Kidney epithelial cell (primary cell): Measurements from ENCODE around the gene CELF5. TPM values are rescaled to one million over a fixed set of nuclear protein-coding genes. Genes with fewer than 3 reads are reported as not detected.

Source experiments
- DNase-seq: peaks from one replicate; pipeline ENCODE4 v3.0.0-alpha.2; 2010; ENCODE audit warnings: low read depth
- H3K27me3 ChIP-seq: 2 replicates; pipeline ENCODE4 v1.6.0; 2011; ENCODE audit warnings: low read length; ENCODE audit not compliant: control insufficient read depth, insufficient read depth
- H3K36me3 ChIP-seq: 2 replicates; pipeline ENCODE4 v1.5.1; 2011; ENCODE audit warnings: low read length; ENCODE audit not compliant: control insufficient read depth, insufficient read depth
- H3K4me3 ChIP-seq: 2 replicates; pipeline ENCODE4 v1.5.1; 2011; ENCODE audit warnings: low read depth, mild to moderate bottlenecking, control low read depth, low read length
- total RNA-seq: library from RNA; depleted of rRNA; stranded (reverse); fragments of >200 nt; gene quantifications from 2 replicates; pipeline ENCODE4 v1.2.3, GENCODE V29; 2015
- TF ChIP-seq, protein P1 (sequence below): IDR thresholded peaks from 2 replicates; pipeline ENCODE4 v1.5.1; 2011; ENCODE audit warnings: mild to moderate bottlenecking, moderate library complexity, low read length, control low read depth, inconsistent platforms; ENCODE audit not compliant: insufficient read depth, poor library complexity, severe bottlenecking

Gene CELF5
- total RNA-seq, 1 donor from 2014 or later, result 0.17 TPM

- TF ChIP-seq, protein P1, sequence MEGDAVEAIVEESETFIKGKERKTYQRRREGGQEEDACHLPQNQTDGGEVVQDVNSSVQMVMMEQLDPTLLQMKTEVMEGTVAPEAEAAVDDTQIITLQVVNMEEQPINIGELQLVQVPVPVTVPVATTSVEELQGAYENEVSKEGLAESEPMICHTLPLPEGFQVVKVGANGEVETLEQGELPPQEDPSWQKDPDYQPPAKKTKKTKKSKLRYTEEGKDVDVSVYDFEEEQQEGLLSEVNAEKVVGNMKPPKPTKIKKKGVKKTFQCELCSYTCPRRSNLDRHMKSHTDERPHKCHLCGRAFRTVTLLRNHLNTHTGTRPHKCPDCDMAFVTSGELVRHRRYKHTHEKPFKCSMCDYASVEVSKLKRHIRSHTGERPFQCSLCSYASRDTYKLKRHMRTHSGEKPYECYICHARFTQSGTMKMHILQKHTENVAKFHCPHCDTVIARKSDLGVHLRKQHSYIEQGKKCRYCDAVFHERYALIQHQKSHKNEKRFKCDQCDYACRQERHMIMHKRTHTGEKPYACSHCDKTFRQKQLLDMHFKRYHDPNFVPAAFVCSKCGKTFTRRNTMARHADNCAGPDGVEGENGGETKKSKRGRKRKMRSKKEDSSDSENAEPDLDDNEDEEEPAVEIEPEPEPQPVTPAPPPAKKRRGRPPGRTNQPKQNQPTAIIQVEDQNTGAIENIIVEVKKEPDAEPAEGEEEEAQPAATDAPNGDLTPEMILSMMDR, result no peak
- Histone ChIP-seq H3K4me3 (no peak overlapping the region), H3K36me3 (no peaks in the 10 kb centered on the region), H3K27me3 (peaks cover 57% of the 10 kb centered on the region)
- no peak for DNase-seq
These were observed 2.7 kb downstream of the CELF5 start for GRCh38 chr19:3227054-3227626.

- H3K27me3 ChIP-seq, result peaks cover 50% of the 10 kb centered on the region
- no peaks in the 10 kb centered on the region for H3K36me3 ChIP-seq
- no peak for DNase-seq
- TF ChIP-seq, protein P1, result no peak
- no peak overlapping the region for H3K4me3 ChIP-seq
These were observed 4.9 kb downstream of the CELF5 start for GRCh38 chr19:3229346-3229743.

- Histone ChIP-seq H3K27me3 (peaks cover 50% of the 10 kb centered on the region), H3K4me3 (no peak overlapping the region), H3K36me3 (no peaks in the 10 kb centered on the region)
- TF ChIP-seq, protein P1, result no peak
- no peak for DNase-seq
These were observed 5.5 kb downstream of the CELF5 start for GRCh38 chr19:3229888-3230496.

GRCh38 chr19:3231288-3231687, 6.8 kb downstream of the CELF5 start:
- Histone ChIP-seq H3K4me3 (no peak overlapping the region), H3K27me3 (peaks cover 40% of the 10 kb centered on the region), H3K36me3 (no peaks in the 10 kb centered on the region)
- TF ChIP-seq, protein P1, result no peak
- DNase-seq, result no peak

GRCh38 chr19:3233116-3233515, 8.7 kb downstream of the CELF5 start:
- no peak for DNase-seq
- TF ChIP-seq, protein P1, result no peak
- Histone ChIP-seq H3K27me3 (peaks cover 22% of the 10 kb centered on the region), H3K36me3 (no peaks in the 10 kb centered on the region), H3K4me3 (no peak overlapping the region)

DNA sequence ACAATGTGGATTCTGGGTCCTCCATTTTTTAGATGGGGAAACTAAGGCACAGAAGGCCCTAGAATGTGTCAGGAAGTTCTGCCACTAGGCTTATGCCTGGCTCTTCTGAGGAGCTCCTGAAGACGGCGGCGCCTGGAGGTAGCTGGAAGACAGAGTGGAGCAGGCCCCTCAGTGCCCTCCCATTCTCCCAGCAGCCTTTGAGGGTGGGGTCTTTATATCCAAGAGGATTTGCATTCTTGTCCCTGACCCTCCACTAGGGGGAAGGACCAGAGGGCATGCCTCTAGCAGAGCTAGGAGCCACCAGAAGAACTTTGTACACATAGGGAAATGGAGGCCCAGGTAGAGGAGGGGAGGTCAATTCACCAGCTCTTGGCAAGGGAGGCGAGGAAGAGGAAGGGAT, 9.4 kb downstream of the CELF5 start:
- H3K27me3 ChIP-seq, result peaks cover 16% of the 10 kb centered on the region
- TF ChIP-seq, protein P1, result no peak
- no peak for DNase-seq
- no peak overlapping the region for H3K4me3 ChIP-seq
- no peaks in the 10 kb centered on the region for H3K36me3 ChIP-seq
